Fibroblast of pulmonary artery (primary cell): Measurements from ENCODE around the gene LIMA1.

Source experiments
- DNase-seq: peaks from one replicate; pipeline ENCODE4 v3.0.0-alpha.2; 2010; ENCODE audit warnings: low read depth
- H3K4me3 ChIP-seq: replicated peaks from 2 replicates; pipeline ENCODE4 v1.5.1; 2011; ENCODE audit warnings: low read depth, mild to moderate bottlenecking, control low read depth, low read length, moderate library complexity
- TF ChIP-seq, protein P1 (sequence below): IDR thresholded peaks from 2 replicates; pipeline ENCODE4 v1.5.1; 2011; ENCODE audit warnings: mild to moderate bottlenecking, control low read depth, low read length, inconsistent platforms; ENCODE audit errors: missing control alignments

The LIMA1 gene

DNA sequence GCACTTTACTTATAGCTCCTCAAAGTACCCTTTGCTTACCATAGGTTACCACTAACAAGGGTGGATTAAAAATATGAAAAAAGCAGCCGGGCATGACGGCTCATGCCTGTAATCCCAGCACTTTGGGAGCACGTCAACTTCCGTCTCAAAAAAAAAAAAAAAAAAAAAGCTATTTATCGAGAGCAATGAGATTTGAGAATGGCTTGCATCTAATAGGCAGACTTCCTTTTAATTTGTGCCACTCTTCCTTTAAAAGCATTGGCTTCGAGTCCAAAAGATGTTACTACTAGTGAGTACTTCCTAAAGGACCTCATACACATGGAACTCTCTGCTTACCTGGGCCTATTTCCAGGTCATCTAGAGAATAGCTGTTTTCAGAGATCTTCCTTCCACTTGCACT is 77.7 kb downstream of the LIMA1 start:
- no peak for DNase-seq
- no peak overlapping the region for H3K4me3 ChIP-seq

DNA sequence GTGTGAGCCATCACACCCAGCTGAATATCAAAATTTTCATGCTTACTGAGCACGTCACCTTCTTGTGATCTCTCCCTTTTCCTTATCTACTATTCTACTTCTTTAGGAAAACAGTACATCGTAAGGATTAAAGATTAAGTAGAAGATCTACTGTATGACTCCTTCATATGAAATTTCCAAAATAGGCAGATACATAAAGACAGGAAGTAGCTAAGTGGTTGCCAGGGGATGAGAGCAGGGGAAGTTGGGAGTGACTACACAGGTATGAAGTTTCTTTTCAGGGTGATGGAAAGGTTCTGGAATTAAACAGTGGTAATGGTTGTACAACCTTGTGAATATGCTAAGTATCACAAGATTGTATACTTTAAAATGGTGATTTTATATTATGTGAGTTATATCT is 79.6 kb downstream of the LIMA1 start:
- H3K4me3 ChIP-seq, result no peak overlapping the region
- DNase-seq, result no peak
- TF ChIP-seq, protein P1, sequence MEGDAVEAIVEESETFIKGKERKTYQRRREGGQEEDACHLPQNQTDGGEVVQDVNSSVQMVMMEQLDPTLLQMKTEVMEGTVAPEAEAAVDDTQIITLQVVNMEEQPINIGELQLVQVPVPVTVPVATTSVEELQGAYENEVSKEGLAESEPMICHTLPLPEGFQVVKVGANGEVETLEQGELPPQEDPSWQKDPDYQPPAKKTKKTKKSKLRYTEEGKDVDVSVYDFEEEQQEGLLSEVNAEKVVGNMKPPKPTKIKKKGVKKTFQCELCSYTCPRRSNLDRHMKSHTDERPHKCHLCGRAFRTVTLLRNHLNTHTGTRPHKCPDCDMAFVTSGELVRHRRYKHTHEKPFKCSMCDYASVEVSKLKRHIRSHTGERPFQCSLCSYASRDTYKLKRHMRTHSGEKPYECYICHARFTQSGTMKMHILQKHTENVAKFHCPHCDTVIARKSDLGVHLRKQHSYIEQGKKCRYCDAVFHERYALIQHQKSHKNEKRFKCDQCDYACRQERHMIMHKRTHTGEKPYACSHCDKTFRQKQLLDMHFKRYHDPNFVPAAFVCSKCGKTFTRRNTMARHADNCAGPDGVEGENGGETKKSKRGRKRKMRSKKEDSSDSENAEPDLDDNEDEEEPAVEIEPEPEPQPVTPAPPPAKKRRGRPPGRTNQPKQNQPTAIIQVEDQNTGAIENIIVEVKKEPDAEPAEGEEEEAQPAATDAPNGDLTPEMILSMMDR, result no peak

More for the DNA sequence above, 77.7 kb downstream of the LIMA1 start:
- TF ChIP-seq, protein P1, result no peak

DNA sequence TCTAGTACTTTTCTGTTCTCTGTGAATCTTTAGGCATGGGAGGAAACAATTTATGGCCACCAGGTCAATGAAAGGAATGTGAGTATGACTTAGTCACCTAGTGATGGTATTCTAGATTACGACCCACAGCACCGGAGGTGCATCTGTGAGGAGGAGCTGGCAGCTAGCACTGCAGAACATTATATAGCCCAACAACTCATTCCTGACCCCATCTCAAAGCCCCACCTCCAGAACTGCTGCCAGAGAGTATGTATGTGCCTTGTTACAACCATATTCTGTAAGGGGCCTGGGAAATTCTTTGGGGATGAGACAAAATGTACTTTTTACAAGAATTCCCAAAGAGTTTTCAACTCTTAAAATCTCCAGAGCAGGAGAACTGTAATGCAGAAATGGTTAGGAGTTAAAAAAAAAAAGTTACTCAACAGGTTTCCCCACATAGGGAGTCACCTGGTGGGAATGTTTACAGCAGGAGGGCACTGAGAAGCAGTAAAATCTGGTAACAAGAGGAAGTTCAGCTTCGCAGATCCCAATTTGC is 81.3 kb downstream of the LIMA1 start:
- DNase-seq, result peak; percentile 79
- H3K4me3 ChIP-seq, result no peak overlapping the region

DNA sequence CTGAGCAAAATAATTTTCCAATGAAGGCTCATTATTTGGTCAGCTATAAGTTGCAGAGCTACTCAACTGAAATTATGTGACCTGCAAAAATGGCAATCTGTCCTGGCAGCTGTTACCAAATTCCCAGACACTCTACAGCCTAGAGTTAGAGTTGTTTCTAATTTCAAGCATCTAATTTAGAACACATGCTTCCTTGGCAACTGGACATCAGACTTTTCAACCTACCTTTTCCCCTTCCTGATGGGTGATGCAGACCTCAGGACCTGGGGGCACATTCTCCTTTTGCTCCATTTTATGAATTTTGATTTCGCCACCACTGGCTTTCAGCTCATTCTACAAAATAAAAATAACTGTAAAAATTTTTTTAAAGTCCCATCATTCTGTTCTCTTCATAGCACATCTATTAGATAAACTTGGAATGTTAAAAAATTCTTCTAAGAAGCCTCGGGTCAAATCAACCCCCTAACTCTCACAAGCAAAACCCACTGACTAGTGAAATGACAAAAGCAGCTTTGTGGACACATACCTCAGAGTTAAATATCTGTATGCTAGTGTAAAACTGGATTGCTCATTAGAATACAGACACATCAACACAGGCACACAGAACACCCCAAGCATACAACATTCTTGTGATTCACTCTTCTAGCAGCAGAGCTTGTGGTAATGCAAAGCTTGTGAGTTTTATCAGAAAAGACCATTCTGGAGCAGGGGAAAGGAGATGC is 82.6 kb downstream of the LIMA1 start:
- no peak overlapping the region for H3K4me3 ChIP-seq
- DNase-seq, result peak; percentile 59
- TF ChIP-seq, protein P1, result no peak

More for the DNA sequence above, 81.3 kb downstream of the LIMA1 start:
- TF ChIP-seq, protein P1, result no peak

DNA sequence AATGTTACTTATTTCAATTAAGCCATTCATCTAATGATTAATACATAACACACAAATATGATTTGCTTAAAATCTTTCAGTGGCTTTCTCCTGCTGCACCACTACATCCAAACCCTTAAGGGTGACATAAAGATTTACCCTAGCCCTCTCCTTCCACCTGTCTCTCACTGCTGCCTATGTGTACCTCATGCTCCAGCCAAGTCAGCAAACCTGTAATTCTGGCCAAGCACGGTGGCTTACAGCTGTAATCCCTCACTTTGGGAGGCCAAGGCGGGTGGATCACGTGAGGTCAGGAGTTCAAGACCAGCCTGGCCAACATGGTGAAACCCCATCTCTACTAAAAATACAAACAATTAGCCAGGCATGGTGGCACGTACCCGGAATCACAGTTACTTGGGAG is 84.5 kb downstream of the LIMA1 start:
- no peak overlapping the region for H3K4me3 ChIP-seq
- no peak for DNase-seq
- TF ChIP-seq, protein P1, result no peak

DNA sequence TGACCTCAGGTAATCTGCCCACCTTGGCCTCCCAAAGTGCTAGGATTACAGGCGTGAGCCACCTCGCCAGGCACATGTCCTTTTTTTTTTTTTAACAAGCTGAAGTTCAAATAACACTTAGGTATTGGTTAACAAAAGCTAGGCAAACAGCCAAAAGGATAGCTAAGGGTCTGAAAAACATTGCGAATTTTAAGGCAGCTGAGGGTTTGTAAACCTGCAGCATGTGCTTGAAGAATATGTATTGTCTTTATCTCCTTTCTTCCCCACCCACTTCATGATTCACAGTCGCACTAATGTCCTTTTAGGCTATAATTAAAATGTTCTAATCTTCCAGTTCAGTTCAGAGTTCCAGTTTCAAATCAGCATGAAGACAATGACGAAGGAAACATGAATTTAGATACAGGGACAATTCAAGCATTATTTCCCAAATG is 86.0 kb downstream of the LIMA1 start:
- TF ChIP-seq, protein P1, result no peak
- peak; percentile 81 for DNase-seq

DNA sequence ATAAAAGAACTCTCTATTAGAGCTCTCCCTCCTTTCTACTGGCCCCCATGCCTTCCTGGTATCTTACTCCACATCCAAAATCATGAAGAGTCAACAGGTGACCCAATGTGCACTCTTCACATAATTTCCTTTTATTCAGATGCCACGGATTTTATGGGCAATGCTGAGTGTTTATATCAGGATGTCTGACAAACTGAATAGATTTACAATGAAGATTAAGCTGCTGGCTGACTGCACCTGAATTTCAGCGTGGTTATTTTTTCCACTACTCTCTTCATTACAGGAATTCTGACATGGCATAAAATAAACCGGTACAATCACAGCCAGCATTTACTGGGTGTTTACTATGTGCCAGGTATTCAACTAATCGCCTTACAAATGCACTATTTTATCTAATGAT is 86.8 kb downstream of the LIMA1 start:
- TF ChIP-seq, protein P1, result no peak
- DNase-seq, result no peak
- no peak overlapping the region for H3K4me3 ChIP-seq

More for the DNA sequence above, 86.0 kb downstream of the LIMA1 start:
- no peak overlapping the region for H3K4me3 ChIP-seq
